HG03095 (cell line): ENCODE results near the gene VAX1.
"Not testable (repeated sequence)": the region's sequence is repeated elsewhere in the genome, so short reads cannot be mapped to it uniquely, and the experiment has no call there.

Experiments used
- ATAC-seq: cut with Tn5 transposase; IDR thresholded peaks from one replicate; pipeline ENCODE4 v1.9.1; 2021; ENCODE audit warnings: moderate library complexity; ENCODE audit not compliant: unreplicated experiment

Gene VAX1

GRCh38 chr10:117084421-117085246, 53.4 kb downstream of the VAX1 start:
- ATAC-seq: not testable (repeated sequence)
